Glutamatergic neuron (in vitro differentiated cells): ENCODE results near the gene OSBP2. TPM values are rescaled to one million over a fixed set of nuclear protein-coding genes. Genes with fewer than 3 reads are reported as not detected.

Experiments
- DNase-seq: peaks from one replicate; pipeline ENCODE4 v3.0.0; 2022
- H3K27ac Mint-ChIP-seq: one replicate; pipeline ENCODE4 v1.8.0; 2020; ENCODE audit warnings: mild to moderate bottlenecking, mixed read lengths, inconsistent platforms; ENCODE audit not compliant: unreplicated experiment
- H3K27me3 Mint-ChIP-seq: one replicate; pipeline ENCODE4 v1.8.0; 2020; ENCODE audit warnings: mild to moderate bottlenecking, moderate library complexity, mixed read lengths, inconsistent platforms; ENCODE audit not compliant: unreplicated experiment
- H3K36me3 Mint-ChIP-seq: one replicate; pipeline ENCODE4 v1.8.0; 2020; ENCODE audit warnings: mild to moderate bottlenecking, mixed read lengths, inconsistent platforms; ENCODE audit not compliant: unreplicated experiment
- H3K4me1 Mint-ChIP-seq: one replicate; pipeline ENCODE4 v1.8.0; 2020; ENCODE audit warnings: mild to moderate bottlenecking, low read depth, mixed read lengths, inconsistent platforms; ENCODE audit not compliant: unreplicated experiment
- H3K4me3 Mint-ChIP-seq: one replicate; pipeline ENCODE4 v1.8.0; 2020; ENCODE audit warnings: mild to moderate bottlenecking, mixed read lengths, inconsistent platforms; ENCODE audit not compliant: unreplicated experiment
- H3K9me3 Mint-ChIP-seq: one replicate; pipeline ENCODE4 v1.8.0; 2020; ENCODE audit warnings: mild to moderate bottlenecking, moderate library complexity, mixed read lengths, inconsistent platforms; ENCODE audit not compliant: unreplicated experiment
- total RNA-seq: library from RNA; stranded (reverse); fragmentation: NEBNext Ultra II Directional; extraction: Animal tissue kit (Norgen Biotek cat#: 25700); gene quantifications from one replicate; pipeline ENCODE4 v1.2.1, GENCODE V29; 2021; ENCODE audit not compliant: unreplicated experiment
- TF ChIP-seq, protein P1 (sequence below): fragments of 200-600 bp; sonication (generic); IDR thresholded peaks from one replicate; pipeline ENCODE4 v1.5.0; 2021; ENCODE audit not compliant: partially characterized antibody, unreplicated experiment

Gene OSBP2
- total RNA-seq, 1 donor from 2014 or later: 18.3 TPM

- H3K27me3 Mint-ChIP-seq: peaks cover 5% of the 10 kb centered on the region
- no peaks in the 10 kb centered on the region for H3K36me3 Mint-ChIP-seq
- TF ChIP-seq, protein P1, sequence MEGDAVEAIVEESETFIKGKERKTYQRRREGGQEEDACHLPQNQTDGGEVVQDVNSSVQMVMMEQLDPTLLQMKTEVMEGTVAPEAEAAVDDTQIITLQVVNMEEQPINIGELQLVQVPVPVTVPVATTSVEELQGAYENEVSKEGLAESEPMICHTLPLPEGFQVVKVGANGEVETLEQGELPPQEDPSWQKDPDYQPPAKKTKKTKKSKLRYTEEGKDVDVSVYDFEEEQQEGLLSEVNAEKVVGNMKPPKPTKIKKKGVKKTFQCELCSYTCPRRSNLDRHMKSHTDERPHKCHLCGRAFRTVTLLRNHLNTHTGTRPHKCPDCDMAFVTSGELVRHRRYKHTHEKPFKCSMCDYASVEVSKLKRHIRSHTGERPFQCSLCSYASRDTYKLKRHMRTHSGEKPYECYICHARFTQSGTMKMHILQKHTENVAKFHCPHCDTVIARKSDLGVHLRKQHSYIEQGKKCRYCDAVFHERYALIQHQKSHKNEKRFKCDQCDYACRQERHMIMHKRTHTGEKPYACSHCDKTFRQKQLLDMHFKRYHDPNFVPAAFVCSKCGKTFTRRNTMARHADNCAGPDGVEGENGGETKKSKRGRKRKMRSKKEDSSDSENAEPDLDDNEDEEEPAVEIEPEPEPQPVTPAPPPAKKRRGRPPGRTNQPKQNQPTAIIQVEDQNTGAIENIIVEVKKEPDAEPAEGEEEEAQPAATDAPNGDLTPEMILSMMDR: no peak
- H3K27ac Mint-ChIP-seq: no peak overlapping the region
- H3K4me1 Mint-ChIP-seq: peaks cover 6% of the 10 kb centered on the region
- no peak overlapping the region for H3K4me3 Mint-ChIP-seq
- H3K9me3 Mint-ChIP-seq: no peaks in the 10 kb centered on the region
- no peak for DNase-seq
Observed at GRCh38 chr22:30816413-30816812, 121.7 kb downstream of the OSBP2 start.

DNA sequence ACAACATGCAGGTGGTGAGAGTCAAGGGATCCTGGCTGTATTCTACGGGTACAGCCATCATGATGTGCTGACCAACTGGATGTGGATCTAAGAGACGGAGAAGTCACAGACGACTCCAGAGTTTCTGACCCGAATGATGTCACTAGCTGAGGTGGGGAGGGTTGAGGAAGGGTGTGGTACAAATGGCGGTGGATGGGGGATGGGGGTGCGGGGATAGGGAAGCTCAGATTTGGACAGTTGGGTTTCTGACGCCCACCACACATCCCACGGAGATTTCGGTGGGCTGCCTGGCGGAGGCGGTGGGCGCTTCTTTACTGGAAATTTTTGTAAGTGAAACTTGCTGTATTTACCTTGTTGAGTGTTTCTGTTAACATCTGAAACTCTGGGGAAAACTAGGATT, 126.7 kb downstream of the OSBP2 start:
- Mint-ChIP-seq H3K27ac (no peak overlapping the region), H3K36me3 (no peaks in the 10 kb centered on the region), H3K9me3 (no peaks in the 10 kb centered on the region), H3K27me3 (peaks cover 19% of the 10 kb centered on the region), H3K4me1 (peaks cover 8% of the 10 kb centered on the region), H3K4me3 (peak overlapping the region; percentile 68)
- TF ChIP-seq, protein P1: no peak
- no peak for DNase-seq

GRCh38 chr22:30821863-30822215, 127.2 kb downstream of the OSBP2 start:
- DNase-seq: no peak
- TF ChIP-seq, protein P1: no peak
- no peaks in the 10 kb centered on the region for H3K9me3 Mint-ChIP-seq
- no peak overlapping the region for H3K27ac Mint-ChIP-seq
- H3K4me1 Mint-ChIP-seq: peaks cover 8% of the 10 kb centered on the region
- peaks cover 19% of the 10 kb centered on the region for H3K27me3 Mint-ChIP-seq
- no peaks in the 10 kb centered on the region for H3K36me3 Mint-ChIP-seq
- H3K4me3 Mint-ChIP-seq: peak overlapping the region; percentile 68

- Mint-ChIP-seq H3K36me3 (no peaks in the 10 kb centered on the region), H3K4me1 (peaks cover 5% of the 10 kb centered on the region), H3K9me3 (no peaks in the 10 kb centered on the region), H3K4me3 (peak overlapping the region; percentile 73), H3K27me3 (peaks cover 19% of the 10 kb centered on the region), H3K27ac (no peak overlapping the region)
- DNase-seq: peak; percentile 55
- TF ChIP-seq, protein P1: peak; percentile 24
Observed at GRCh38 chr22:30822216-30823014, 127.7 kb downstream of the OSBP2 start.

DNA sequence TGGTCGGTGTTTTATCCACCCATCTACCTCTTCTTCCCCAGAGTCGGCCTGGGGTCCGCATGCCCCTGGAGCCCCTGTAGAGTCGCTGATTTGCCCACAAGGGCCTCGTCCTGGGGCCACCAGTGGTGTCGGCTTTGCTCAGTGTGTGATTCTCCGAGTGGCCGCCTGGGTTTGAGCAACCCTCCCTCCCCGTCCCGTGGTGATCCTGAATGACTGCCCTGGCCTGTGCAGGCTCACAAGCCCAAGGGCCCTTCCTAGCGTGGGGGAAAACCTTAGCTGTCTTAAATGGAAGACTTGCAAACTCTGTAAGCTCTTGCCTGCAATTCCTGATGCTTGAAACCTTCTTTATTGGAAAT, 128.3 kb downstream of the OSBP2 start:
- TF ChIP-seq, protein P1: no peak
- H3K4me3 Mint-ChIP-seq: peak overlapping the region; percentile 73

More for the DNA sequence above, 128.3 kb downstream of the OSBP2 start:
- Mint-ChIP-seq H3K9me3 (no peaks in the 10 kb centered on the region), H3K27ac (no peak overlapping the region), H3K4me1 (peaks cover 3% of the 10 kb centered on the region), H3K27me3 (peaks cover 19% of the 10 kb centered on the region), H3K36me3 (no peaks in the 10 kb centered on the region)
- DNase-seq: peak; percentile 48
